Gastroesophageal sphincter (tissue), 4 donors: ENCODE data around the gene LTBP1. TPM values are rescaled to one million over a fixed set of nuclear protein-coding genes. Genes with fewer than 3 reads are reported as not detected.

Source experiments
- ATAC-seq: fragments of 150-250 bp; one replicate; pipeline ENCODE4 v1.9.1; 2016; ENCODE audit warnings: mild to moderate bottlenecking, moderate library complexity
- H3K27ac ChIP-seq, 4 donors: fragments of 200-600 bp; sonication (generic) in 3 of 4; 1 replicate in 3 of 4; 2 replicates in 1 of 4; pipeline ENCODE4 v1.5.1; 2016 to 2019
- H3K27me3 ChIP-seq: fragments of 200-600 bp; sonication (generic); one replicate; pipeline ENCODE4 v1.5.1; 2019
- H3K36me3 ChIP-seq, 2 donors: fragments of 200-600 bp; sonication (generic); one replicate each; pipeline ENCODE4 v1.5.1; 2019; ENCODE audit warnings: control low read depth in 1 of 2
- H3K4me1 ChIP-seq, 3 donors: fragments of 200-600 bp; sonication (generic); 1 replicate in 2 of 3; 2 replicates in 1 of 3; pipeline ENCODE4 v1.5.1; 2016 to 2019; ENCODE audit warnings: control low read depth in 2 of 3
- H3K4me3 ChIP-seq, 2 donors: fragments of 200-600 bp; sonication (generic); one replicate each; pipeline ENCODE4 v1.5.1; 2019; ENCODE audit warnings: mild to moderate bottlenecking in 1 of 2, moderate library complexity in 1 of 2
- H3K9me3 ChIP-seq, 3 donors: fragments of 200-600 bp; sonication (generic); one replicate each; pipeline ENCODE4 v1.5.1; 2017 to 2019; ENCODE audit warnings: control low read depth in 2 of 3
- EP300 ChIP-seq: sonication (generic); formaldehyde crosslinking; IDR thresholded peaks from one replicate; pipeline ENCODE4 v1.6.1; 2017; ENCODE audit warnings: antibody characterized with exemption, mild to moderate bottlenecking
- POLR2A ChIP-seq, 2 donors: fragments of 450-650 bp; IDR thresholded peaks; one replicate each; pipeline ENCODE4 v1.6.1; 2017; ENCODE audit warnings: antibody characterized with exemption in 2 of 2, mild to moderate bottlenecking in 2 of 2, moderate library complexity in 1 of 2
- POLR2AphosphoS5 ChIP-seq: sonication (generic); formaldehyde crosslinking; IDR thresholded peaks from one replicate; pipeline ENCODE4 v1.6.1; 2017; ENCODE audit warnings: antibody characterized with exemption
- whole genome bisulfite sequencing, 2 donors: methylation state at CpG; one replicate each; pipeline ENCODE4 v1.1.5; 2018; ENCODE audit warnings: low coverage in 1 of 2; 5-methylcytosine and 5-hydroxymethylcytosine counted together
- total RNA-seq, 4 donors: library from RNA; depleted of rRNA; stranded (reverse); fragments of >200 nt; gene quantifications; one replicate each; pipeline ENCODE4 v1.1.0, GENCODE V29; 2016
- TF ChIP-seq, protein P1 (sequence below), 4 experiments: fragments of 200-600 bp in 2 of 4; fragments of 450-650 bp in 2 of 4; sonication (generic) in 1 of 4; IDR thresholded peaks; one replicate each; pipeline ENCODE4 v1.5.1; 2017 to 2019; ENCODE audit warnings: antibody characterized with exemption in 4 of 4, mild to moderate bottlenecking in 2 of 4, moderate library complexity in 2 of 4

The LTBP1 gene
- total RNA-seq, 4 donors from 2014 or later: 238 to 493 (median 378) TPM

DNA sequence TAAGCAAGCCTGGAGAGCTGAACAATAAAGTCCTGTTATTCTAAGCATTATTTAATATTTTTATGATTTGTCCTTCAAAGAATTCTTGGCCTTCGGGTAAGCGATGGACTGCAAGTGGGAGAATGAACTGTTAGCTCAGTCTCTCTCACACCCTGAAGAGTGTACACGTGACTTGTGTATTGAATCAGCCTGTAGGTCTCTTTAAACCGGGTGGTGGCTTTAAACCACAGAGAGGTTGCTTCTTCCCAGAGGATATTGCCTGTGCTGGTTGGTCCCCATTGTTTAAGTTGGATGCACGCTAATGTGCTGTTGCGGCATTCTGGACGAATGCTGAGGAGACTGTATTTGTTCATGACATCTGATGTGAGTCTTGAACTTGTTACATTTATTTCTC is 183.3 kb downstream of the LTBP1 start:
- peaks cover 15 to 47% (median 15%) of the 10 kb centered on the region in 3 donors for H3K4me1 ChIP-seq
- H3K27ac ChIP-seq: peak overlapping the region in 3 of 4 donors; percentile 12 to 49 (median 20)
- no peak for ATAC-seq
- TF ChIP-seq, protein P1, sequence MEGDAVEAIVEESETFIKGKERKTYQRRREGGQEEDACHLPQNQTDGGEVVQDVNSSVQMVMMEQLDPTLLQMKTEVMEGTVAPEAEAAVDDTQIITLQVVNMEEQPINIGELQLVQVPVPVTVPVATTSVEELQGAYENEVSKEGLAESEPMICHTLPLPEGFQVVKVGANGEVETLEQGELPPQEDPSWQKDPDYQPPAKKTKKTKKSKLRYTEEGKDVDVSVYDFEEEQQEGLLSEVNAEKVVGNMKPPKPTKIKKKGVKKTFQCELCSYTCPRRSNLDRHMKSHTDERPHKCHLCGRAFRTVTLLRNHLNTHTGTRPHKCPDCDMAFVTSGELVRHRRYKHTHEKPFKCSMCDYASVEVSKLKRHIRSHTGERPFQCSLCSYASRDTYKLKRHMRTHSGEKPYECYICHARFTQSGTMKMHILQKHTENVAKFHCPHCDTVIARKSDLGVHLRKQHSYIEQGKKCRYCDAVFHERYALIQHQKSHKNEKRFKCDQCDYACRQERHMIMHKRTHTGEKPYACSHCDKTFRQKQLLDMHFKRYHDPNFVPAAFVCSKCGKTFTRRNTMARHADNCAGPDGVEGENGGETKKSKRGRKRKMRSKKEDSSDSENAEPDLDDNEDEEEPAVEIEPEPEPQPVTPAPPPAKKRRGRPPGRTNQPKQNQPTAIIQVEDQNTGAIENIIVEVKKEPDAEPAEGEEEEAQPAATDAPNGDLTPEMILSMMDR (IDR thresholded peaks at IDR 0.05): no peak
- H3K27me3 ChIP-seq: no peaks in the 10 kb centered on the region
- H3K36me3 ChIP-seq: no peaks in the 10 kb centered on the region
- no peak overlapping the region for H3K4me3 ChIP-seq
- no peaks in the 10 kb centered on the region for H3K9me3 ChIP-seq
- WGBS, 2 donors: 75 to 90% methylated on average over 5 to 6 of the region's 7 CpGs

DNA sequence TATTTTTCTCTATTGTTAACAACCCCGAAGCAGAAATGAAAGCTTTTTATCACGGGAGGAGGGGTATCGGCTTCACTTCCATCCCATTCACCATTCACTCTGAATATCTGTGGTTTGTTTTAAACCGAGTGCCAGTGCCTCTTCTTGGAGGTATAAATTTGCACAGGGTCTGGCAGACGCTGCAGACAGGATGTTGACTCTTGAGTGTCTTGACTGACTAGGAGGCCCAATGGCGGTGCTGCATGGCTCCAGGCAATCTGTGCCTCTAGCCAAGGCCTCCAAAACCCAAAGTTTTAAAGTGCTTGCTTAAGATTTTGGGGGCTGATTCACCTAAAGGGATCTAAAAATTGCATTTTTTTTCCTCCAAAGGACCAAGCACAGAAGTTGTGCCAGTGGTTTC is 183.8 kb downstream of the LTBP1 start:
- TF ChIP-seq POLR2AphosphoS5: no peak
- TF ChIP-seq, protein P1 (IDR thresholded peaks at IDR 0.05): no peak
- TF ChIP-seq EP300: no peak
- no peak for TF ChIP-seq POLR2A (IDR thresholded peaks at IDR 0.05)
- H3K27ac ChIP-seq: peak overlapping the region in 2 of 4 donors; percentile 20 to 93
- WGBS, 2 donors: 56 to 66% methylated on average over 5 to 6 of the region's 6 CpGs
- no peaks in the 10 kb centered on the region for H3K27me3 ChIP-seq
- no peak for ATAC-seq
- H3K9me3 ChIP-seq: no peaks in the 10 kb centered on the region
- no peak overlapping the region for H3K4me3 ChIP-seq
- no peaks in the 10 kb centered on the region for H3K36me3 ChIP-seq
- H3K4me1 ChIP-seq: peaks cover 15 to 47% (median 15%) of the 10 kb centered on the region in 3 donors

DNA sequence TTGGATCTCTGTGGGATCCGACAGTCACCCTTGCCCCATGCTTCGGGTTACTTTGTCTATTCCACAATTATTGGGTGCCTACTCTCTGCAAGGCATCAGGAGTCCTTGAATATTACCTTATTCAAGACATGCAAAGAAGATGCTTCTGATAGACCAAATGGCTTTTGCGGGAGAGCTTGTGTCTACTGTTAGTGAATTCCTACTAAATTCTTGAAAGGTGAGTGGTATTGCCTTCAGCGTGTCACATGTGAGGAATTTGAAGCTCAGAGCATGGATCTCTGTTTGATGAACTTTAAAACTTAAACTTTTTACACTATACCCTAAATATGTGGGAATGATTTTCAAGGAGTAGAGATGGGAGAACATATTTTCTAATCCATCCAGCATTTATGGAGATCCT is 184.4 kb downstream of the LTBP1 start:
- WGBS, 2 donors: 91 to 92% methylated on average over 4 of the region's 4 CpGs
- no peaks in the 10 kb centered on the region for H3K9me3 ChIP-seq
- H3K27ac ChIP-seq: peak overlapping the region in 2 of 4 donors; percentile 89 to 93
- ATAC-seq: no peak
- TF ChIP-seq POLR2A (IDR thresholded peaks at IDR 0.05) (no peak), EP300 (no peak), POLR2AphosphoS5 (no peak)
- TF ChIP-seq, protein P1 (IDR thresholded peaks at IDR 0.05): no peak
- no peaks in the 10 kb centered on the region for H3K36me3 ChIP-seq
- H3K27me3 ChIP-seq: no peaks in the 10 kb centered on the region
- peaks cover 15 to 47% (median 15%) of the 10 kb centered on the region in 3 donors for H3K4me1 ChIP-seq
- no peak overlapping the region for H3K4me3 ChIP-seq

DNA sequence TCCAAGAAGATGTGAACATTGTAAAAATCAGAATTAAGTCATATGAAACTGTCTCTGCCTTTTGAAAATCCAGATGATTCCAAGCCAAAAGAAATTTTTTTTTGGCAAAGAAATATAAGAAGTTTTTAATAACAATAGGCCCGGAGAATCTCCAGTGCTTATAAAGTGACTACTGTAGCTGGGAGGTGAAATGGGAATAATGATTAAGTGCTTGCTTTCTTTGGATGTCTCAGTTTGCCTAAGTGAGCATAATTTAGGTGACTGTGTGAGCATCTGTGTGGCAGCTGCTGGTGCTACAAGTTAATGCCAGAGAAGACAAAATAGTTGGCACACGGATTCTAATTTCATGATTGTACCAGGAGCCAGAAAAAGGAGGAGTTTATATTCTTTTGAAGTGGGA is 185.0 kb downstream of the LTBP1 start:
- TF ChIP-seq POLR2AphosphoS5 (no peak), POLR2A (IDR thresholded peaks at IDR 0.05) (no peak), EP300 (no peak)
- TF ChIP-seq, protein P1 (IDR thresholded peaks at IDR 0.05): no peak
- Histone ChIP-seq H3K36me3 (no peaks in the 10 kb centered on the region), H3K4me1 (peaks cover 15 to 51% (median 15%) of the 10 kb centered on the region in 3 donors), H3K27me3 (no peaks in the 10 kb centered on the region), H3K4me3 (no peak overlapping the region), H3K27ac (peak overlapping the region; percentile 21 to 93 (median 89)), H3K9me3 (no peaks in the 10 kb centered on the region)
- WGBS, 2 donors: 5 to 6% methylated on average over 2 of the region's 2 CpGs
- no peak for ATAC-seq

DNA sequence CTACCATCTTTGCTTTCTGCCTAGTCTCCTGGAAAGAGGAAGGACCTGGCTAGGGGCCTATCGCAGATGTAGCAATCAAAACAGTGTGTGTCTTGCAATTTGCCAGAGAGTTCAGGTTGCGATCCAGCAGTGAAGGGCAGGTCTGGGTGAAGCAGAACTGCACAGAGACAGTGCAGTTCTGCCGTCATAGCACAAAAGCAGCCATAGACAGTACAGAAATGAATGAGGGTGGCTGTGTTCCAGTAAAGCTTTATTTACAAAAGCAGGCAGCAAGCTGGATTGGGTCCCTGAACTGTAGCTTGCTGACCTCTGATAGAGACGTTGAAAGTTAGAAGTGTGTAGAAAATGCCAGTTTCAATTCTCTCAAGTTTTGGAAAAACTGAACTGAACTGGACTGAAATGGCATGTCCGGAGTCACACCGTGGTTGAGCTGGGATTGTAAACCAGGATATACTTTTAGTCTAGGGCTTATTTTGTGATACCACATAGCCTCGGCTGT is 186.8 kb downstream of the LTBP1 start:
- peak; percentile 58 for TF ChIP-seq POLR2AphosphoS5
- TF ChIP-seq POLR2A (IDR thresholded peaks at IDR 0.05): no peak
- TF ChIP-seq, protein P1 (IDR thresholded peaks at IDR 0.05): no peak
- no peak for TF ChIP-seq EP300
- ATAC-seq: peak; percentile 55
- H3K4me3 ChIP-seq: peak overlapping the region in 1 of 2 donors; percentile 57
- H3K9me3 ChIP-seq: no peaks in the 10 kb centered on the region
- H3K27me3 ChIP-seq: no peaks in the 10 kb centered on the region
- H3K27ac ChIP-seq: peak overlapping the region; percentile 89 to 95 (median 91)
- peaks cover 15 to 69% (median 22%) of the 10 kb centered on the region in 3 donors for H3K4me1 ChIP-seq
- 20 to 29% methylated on average over 2 to 5 of the region's 7 CpGs for WGBS, 2 donors
- no peaks in the 10 kb centered on the region for H3K36me3 ChIP-seq
